Left cardiac atrium (tissue), 4 donors: Measurements from ENCODE around the gene PPP1R27. TPM values are rescaled to one million over a fixed set of nuclear protein-coding genes. Genes with fewer than 3 reads are reported as not detected.

Source experiments
- ATAC-seq, 2 donors: fragments of 200-7000 bp; cut with Tn5 transposase; one replicate each; pipeline ENCODE4 v1.9.1; 2020; ENCODE audit warnings: mild to moderate bottlenecking in 2 of 2, moderate library complexity in 2 of 2
- DNase-seq: peaks from one replicate; pipeline ENCODE4 v3.0.0-alpha.2; 2020
- intact Hi-C, 2 donors: fragments of 100-400 bp; cut with DNase I; formaldehyde crosslinking; loops; one replicate each; pipeline versions ENCODE4 v1.14.1 to v1.15.1; 2022 to 2023
- long read RNA-seq: library from polyadenylated mRNA; unstranded; transcript quantifications from one replicate; pipeline ENCODE4 v2.0.0, GENCODE V29; 2021
- total RNA-seq, 2 donors: library from RNA; stranded (reverse); fragmentation: NEBNext Ultra II Directional; extraction: Animal tissue kit (Norgen Biotek cat#: 25700); gene quantifications; one replicate each; pipeline ENCODE4 v1.2.1, GENCODE V29; 2021
- donor health status: DM: no; HTN: yes; CAD: no.
- donor health status: DM: no; HTN: yes; CAD: no; lungs with severe emphysema.
- donor health status: DM: yes; HTN: yes; CAD: no.
- donor health status: Dilated cardiomyopathy.

Gene PPP1R27, protein sequence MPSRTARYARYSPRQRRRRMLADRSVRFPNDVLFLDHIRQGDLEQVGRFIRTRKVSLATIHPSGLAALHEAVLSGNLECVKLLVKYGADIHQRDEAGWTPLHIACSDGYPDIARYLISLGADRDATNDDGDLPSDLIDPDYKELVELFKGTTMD
- not detected for total RNA-seq
- long read RNA-seq = 0 reads

DNA sequence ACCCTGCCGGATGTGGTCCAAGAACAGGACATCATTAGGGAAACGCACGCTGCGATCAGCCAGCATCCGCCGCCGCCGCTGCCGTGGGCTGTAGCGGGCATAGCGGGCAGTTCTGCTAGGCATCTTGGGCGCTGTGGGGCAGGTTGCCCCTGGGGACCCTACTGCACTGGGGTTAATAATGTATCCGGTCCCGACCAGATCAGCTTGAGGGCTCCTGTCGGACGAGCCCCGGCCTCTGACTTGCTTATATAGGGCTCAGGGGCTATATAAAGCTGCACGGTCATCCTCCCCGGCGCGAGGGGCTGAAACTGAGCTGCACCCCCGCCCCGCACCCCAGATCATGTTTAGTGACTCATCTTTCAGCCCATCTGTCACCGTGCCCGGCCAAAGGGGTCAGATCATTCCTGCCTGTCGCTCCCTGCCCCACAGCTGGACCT, at the start of gene PPP1R27:
Gene PPP1R27 (minus strand): TSS at position 220 of the 437 bp plus-strand sequence. CDS start 97 bp downstream, at position 123.
- intact Hi-C loops = no loop called here
- DNase-seq = no peak
- no peak for ATAC-seq

DNA sequence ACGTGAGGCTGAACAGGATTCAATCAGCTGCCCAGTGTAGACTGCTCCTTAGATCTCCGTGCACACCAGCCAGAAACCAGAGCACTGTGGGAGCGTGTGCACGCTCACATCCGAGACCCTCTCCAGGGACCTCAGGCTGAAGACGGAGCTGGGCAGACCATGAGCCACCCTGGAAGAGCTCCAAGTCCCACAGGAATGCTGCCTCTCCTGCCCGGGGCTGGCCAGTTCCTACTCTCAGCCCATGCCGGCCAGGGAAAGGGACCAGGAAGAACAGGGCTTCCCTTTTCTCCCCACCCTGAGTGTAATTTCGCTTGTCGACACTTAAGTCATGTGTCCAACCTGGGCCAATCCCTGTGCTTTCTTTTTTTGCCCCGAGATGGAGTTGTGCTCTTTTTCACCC, 49.7 kb upstream of the PPP1R27 start:
- DNase-seq (no peak), ATAC-seq (peak; percentile 23 to 69)
- intact Hi-C loops = no loop called here

DNA sequence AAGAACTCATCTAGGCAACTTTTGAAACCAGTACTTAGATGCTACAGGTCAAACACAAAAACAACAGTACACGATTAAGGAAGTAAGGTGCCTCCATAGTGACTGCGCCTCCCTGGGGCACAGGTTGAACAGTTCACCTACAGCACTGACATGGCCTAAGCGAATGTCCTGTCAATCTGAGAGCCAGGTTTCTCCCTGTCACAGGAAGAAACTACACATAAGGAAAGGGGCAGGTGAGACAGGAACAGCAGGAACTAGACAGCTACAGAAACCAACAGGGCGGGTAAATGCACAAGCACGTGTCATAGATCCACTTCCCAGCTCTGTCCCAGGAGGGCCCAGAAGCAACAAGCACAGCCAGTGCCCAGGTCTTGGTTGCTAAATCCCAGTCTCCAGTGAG, 44.3 kb upstream of the PPP1R27 start:
- intact Hi-C loops = no loop called here
- no peak for ATAC-seq

DNA sequence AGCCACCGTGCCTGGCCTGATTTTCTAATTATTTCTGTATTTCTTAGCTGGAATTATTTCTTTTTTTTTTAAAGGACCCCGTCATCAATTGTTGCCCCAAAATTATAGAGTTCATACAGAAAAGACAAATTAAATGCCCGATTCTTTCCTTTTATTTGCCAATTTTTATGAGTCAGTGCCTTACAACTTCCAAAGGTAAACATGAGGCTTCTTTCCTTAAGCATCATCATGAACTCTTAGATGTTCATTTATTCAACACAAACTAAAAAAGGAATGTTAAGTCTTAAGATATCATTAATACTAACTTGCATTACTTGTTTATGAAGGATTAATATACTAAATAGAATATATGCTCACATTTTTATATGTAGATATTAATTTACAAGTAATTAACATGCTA, 43.4 kb upstream of the PPP1R27 start:
- ATAC-seq (no peak), DNase-seq (no peak)
- intact Hi-C loops = no loop called here

More for the DNA sequence above, 44.3 kb upstream of the PPP1R27 start:
- DNase-seq = no peak

DNA sequence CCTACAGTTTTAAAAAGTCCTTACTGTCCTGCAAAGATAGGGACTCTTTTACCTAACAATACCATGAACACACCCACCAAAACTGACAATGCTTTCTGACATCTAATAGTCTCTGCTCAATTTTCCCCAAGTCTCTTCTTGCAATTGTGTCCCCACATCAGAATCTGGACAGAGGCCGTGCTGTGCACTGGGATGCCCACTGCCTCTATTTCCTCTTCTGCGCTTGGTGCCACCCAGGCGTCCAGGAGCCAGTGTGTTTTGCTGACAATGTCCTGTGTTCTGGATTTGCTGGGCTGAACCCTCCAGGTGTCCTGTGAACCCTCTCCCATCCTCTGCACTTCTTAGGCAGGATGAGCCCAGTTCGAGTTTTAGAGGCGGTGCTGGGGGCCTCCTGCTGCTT, 42.7 kb upstream of the PPP1R27 start:
- DNase-seq (no peak), ATAC-seq (no peak)
- intact Hi-C loops = no loop called here

DNA sequence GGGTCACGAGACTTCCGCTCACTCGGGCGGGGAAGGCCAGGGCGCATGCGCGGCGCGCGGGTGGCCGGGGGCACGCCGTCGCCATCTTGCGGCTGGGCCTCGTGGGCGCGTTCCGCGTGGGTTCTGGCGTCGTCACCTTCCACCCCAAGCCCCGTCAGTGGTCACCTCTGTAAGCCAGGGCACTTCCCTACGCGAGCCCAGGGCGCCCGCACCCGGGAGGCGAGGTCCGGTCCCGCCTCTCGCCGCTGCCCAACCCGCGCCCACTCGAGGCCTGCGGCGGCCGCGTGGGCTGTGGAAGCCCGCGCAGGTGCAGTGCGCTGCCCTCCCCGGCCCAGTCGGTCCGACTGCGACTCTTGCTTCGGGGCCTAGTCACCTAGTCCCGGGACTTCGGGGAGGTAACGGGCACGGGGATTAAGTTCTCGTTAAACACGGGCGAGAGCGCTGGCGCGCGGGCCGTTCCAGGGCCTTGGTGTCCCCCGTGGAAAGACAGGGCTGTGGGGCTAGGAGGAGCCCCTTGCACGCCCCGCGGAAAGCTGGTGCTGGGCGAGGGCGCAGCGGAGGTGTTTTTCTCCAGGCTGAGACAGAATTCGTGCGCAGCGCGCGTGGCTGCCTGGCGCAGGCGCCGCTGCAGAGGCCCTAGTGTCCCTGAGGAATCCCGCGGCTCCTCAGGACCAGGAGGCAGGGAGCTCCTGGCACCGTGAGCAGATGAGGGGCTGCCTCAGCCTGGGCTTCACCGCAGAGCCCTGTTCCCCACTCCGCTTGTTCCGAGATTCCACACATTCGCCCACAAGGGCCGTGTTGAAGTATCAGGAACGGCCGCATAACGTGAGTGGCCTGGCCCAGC, 36.8 kb upstream of the PPP1R27 start:
- intact Hi-C loops = no loop called here
- peak; percentile 28 to 53 for ATAC-seq
- DNase-seq = peak; percentile 97

DNA sequence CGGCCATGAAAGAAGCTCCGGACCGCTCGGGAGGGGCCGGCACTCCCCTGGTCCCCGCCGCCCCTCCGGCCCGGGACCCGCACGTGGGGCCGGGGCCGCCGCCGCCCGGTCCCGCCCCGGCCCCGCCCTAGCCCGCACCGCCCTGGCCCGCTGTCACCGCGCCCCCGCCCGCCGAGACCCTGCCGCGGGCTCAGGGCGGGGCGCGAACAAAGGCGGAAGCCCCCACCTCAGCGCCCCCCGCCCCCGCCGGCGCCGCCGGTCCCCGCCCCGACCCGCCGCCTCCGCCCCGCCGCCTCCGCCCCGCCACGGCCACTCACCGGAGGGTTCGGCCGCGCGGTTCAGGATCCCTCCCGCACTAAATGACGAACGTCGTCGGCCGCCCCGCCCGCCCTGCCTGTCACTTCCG, 36.1 kb upstream of the PPP1R27 start, which contains the start of gene ARHGDIA:
Gene ARHGDIA (minus strand): TSS at position 357 of the 406 bp plus-strand sequence. CDS start 1,407 bp downstream, outside the sequence.
- intact Hi-C loops = no loop called here
- DNase-seq (peak; percentile 43), ATAC-seq (peak; percentile 53 to 82)

DNA sequence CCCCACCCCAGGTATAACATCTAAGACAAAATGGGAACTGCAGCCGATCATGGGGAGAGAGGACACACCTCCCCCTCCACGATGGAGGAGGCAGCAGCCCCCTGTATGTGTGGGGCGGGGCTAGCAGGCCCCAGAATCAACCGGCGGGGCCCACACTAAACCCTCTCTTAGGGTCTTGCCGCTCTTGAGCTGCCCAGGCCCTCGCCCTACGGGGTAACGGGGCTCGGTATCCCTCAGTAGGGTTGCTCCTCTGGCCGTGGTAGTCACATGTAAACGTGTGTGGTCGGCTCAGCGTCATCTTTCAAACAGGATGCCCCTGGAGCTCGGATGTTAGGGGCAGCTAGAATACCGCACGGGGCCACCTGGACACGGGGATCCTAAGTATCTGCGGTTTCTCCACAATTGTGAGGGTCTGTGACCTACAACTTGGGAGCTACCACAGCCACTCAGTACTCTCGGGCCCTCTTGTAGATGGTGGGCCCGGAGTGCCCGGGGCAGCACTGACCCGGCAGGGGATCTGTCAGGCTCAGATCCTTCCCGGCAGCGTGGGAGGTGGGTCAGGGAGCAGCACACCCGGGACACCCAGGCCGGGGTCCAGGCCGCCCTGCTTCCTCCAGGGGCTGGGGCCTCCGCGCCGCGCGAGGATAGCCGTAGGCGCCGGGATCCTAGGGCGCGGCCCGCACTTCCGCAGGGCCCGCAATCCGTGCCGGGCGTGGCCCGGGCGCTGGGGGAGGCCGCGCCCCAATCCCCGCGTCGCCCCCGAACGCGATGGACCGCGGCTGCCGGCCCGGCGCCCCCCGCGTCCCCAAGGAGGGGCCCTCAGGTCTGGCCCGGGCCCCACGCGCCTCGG, 35.5 kb upstream of the PPP1R27 start:
- DNase-seq = peak; percentile 63
- ATAC-seq = peak; percentile 2 to 3
- intact Hi-C loops = no loop called here

DNA sequence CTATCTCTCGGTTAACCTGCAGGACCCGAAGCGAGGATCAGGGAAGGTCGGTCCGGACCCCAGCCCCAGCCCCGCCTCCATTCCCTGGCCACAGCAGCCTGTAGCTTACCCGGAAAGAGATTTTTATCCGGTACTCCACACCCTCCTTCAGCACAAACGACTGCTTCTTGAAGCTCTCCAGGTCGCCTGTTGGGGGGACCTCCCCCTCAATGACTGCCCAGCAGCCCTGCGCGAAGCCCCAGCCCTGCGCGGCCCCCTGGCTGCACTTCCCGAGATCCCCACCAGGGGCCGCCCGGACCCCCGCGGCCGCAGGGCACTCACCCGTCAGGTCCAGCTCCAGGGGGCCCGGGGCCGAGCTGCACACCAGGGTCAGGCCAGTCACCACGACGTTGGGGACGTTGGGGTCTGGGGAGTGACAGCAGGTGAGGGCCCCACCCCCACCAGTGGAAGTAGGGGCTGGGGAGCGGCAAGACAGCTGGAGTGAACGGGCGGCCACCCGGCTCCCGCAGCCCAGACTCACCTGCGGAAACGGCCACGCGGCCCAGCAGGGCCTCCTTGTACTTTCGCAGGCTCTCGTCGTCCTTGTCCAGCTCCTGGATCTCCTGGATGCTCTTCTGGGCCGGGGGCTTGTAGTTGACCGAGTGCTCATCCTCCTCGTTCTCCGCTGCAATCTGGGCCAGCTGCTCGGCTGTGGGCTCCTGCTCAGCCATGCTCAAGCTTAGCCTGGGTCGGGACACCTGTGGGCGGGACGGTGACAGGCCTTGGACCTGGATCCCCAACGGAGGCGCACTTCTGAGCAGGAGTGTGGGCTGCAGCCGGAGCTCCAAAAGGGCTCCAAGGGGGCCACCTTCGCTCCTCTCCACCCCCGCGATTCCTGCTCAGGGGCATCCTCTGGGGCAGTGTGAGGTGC, 34.6 kb upstream of the PPP1R27 start:
- peak; percentile 62 for DNase-seq
- ATAC-seq = peak; percentile 13 to 18
- intact Hi-C loops = no loop called here

DNA sequence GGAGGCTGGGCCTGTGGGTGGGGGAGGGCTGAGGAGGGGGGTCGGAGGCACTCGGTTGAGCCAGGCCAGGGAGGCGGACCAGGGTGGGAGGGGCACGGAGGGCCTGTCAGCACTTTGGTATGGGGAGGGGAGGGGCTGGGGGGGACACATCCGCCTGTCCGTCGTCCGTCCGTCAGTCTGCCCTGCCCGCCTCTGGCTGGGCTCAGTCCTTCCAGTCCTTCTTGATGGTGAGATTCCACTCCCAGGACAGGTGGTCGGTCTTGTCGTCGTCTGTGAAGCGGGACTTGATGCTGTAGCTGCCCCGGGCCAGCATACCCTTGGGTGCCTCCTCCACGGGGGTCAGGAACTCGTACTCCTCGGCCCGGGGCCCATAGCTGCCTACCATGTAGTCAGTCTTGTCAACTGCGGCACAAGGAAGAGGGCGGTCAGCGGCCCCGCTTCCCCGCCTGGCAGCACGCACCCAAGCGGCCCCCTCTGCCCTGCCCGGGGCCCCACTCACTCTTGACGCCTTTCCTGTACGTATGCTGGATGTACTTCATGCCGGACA, 33.9 kb upstream of the PPP1R27 start:
- ATAC-seq (peak in 1 of 2 donors; percentile 23), DNase-seq (peak; percentile 70)
- intact Hi-C loops = no loop called here

DNA sequence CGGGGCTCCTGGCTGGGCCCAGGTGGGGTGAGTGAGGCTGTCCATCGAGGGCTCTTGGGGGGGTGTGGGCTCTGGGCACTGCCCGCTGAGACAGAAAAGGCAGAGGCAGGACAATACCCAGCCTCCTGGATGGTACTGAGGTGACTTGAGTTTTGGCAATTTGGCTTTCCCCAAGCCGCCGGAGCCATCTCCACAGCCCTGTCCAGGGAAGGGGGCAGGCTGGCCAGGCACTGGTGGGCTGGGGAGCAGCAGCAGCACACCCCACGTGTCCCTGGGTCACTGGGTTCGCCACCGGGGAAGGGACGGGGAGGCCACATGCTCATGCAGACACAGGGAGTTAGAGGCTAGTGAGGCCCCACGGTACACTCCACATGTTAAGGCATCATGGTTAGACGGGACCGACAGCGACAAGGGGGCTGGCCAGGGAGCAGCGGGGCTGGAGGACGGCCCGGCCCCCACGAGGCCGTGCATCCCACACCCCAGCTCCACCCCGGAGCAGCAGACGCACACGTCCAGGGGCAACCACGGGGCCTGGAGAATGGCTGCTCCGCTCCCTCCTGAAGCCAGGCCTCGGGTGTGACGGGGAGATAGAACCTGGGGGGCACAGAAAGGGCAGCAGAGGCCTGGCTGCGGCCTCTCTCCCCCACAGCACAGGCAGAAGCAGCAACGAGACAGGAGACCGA, 33.3 kb upstream of the PPP1R27 start:
- intact Hi-C loops = no loop called here
- ATAC-seq (peak in 1 of 2 donors; percentile 0), DNase-seq (no peak)

DNA sequence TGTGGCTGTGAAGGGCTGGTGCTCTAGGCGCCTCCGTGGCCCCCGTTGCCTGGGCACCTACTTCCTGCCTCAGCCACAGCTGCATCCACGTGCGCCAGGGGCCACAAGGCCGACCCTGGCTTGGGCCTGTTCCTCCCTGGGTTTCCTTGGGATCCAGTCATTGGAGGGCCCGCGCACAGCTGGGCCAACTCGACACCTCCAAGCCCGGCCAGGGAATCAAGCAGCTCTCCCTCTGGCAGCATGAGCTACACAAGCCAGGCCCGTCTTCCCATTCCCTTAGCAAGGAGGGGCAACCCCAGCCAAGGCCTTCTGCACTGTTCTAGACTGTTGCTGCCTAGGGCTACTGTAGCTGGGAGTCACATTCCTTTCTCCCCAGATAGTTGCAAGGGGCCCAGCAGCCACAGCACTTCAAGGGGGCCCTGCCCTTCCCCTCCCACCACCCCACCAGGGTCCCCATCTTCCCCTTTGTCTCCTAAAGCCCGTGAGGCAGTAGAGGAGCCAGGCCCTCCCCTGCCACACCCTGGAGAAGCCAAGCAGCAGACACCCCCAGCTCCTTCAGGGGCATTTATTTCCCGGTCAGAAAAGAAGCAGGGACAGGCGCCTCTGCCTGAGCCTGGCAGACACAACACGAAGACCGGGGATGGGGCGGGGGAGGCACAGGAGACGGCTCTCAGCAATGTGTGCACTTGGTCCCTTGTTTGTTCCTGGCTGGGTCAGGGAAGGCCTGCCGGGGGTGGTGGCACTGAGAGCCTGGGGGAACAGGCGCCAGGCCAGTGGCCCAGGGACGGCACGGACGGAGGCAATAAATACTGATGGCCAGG, 32.5 kb upstream of the PPP1R27 start:
- intact Hi-C loops = no loop called here
- DNase-seq = peak; percentile 57
- peak in 1 of 2 donors; percentile 0 for ATAC-seq

DNA sequence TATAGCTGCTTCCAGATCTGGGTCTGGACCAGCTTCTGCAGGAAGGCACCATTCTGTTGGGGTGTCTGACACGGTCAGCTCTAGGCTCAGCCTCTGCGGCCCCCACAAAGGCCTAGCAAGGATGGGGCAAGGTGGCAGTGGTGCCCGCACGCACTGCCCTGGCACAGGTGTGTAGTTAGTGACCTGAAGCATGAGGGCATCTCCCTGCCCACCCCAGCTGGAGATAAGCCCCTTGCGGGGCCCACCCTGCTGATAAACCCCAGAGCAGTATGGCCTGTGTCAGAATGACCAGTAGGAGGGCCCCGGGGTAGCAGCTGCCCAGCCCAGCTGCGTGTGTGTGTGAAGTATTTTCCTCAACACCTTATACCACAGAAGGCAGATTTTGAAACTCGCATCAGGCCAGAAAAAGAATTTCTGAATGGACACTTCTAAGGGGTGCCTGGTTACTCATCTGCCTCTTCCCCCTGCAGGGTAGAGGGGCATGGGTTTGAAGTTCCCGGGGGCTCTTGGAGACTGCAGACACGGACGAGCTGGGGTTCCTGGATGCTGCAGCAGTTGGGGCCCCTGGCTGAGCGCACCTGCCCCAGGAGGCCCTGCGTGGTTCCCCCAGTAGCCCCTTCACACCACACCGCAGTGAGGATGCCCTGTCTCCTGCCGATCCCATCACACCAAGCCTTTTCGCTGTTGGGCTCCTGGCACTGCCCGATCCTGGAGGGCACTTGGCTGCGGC, 31.8 kb upstream of the PPP1R27 start:
- DNase-seq (peak; percentile 24), ATAC-seq (no peak)
- intact Hi-C loops = no loop called here

DNA sequence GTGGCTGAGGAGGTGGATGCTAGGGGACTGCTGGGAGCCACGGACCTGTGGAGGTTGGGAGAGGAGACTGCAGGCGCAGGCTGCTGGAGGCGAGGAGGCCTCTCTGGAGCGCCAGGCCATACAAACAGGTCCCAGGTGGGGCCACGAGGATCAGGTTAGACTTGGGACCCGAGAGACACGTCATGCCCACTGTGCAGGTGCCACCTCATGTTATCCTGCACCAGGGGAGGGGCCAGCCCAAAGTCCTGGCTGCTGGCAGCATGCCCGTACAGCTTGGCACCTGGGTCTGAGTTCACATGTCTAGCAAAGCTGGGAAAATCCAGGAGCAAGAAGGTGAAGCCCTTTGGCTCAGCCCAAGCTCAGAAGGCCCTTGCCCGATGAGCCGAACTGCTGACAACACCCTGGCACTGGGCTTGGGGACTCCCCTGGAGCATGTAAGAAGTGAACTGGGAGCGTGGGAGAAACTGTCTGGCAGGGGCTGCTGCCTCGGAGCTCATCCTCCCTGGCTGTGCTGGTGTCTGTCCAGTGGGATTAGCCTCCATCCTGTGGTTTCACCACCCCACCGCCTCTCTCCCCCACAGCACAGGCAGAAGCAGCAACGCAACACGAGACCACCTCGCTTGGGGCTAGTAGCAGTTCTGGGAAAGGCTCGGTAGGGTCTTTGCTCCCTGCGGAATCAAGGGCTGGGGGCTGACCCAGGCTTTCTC, 31.0 kb upstream of the PPP1R27 start:
- ATAC-seq = peak in 1 of 2 donors; percentile 0
- intact Hi-C loops = no loop called here
- peak; percentile 57 for DNase-seq

DNA sequence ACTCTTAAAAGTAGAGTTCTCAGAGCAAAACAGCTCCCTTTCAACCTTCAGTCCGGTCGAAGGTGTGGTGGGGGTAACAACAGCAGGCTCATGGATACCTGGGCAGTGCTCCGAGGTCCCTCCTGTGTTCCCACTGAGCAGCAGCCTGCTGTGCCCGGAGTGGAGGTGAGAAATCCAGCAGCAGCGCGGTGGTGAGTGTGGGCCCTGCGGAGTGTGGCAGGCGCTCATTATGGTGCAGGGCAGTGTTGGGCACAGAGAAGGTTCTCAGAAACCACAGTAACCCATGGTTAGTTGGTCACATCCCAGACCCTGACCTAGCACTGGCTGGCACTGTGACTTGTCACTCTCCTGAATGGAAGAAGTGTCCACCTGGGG, 30.5 kb upstream of the PPP1R27 start:
- DNase-seq (no peak), ATAC-seq (no peak)
- intact Hi-C loops = no loop called here
